HG03457 (cell line): ENCODE results near the gene KRT76.

Experiments used
- ATAC-seq: cut with Tn5 transposase; IDR thresholded peaks from one replicate; pipeline ENCODE4 v1.9.1; 2021; ENCODE audit warnings: moderate number of reproducible peaks; ENCODE audit not compliant: unreplicated experiment

KRT76 gene

DNA sequence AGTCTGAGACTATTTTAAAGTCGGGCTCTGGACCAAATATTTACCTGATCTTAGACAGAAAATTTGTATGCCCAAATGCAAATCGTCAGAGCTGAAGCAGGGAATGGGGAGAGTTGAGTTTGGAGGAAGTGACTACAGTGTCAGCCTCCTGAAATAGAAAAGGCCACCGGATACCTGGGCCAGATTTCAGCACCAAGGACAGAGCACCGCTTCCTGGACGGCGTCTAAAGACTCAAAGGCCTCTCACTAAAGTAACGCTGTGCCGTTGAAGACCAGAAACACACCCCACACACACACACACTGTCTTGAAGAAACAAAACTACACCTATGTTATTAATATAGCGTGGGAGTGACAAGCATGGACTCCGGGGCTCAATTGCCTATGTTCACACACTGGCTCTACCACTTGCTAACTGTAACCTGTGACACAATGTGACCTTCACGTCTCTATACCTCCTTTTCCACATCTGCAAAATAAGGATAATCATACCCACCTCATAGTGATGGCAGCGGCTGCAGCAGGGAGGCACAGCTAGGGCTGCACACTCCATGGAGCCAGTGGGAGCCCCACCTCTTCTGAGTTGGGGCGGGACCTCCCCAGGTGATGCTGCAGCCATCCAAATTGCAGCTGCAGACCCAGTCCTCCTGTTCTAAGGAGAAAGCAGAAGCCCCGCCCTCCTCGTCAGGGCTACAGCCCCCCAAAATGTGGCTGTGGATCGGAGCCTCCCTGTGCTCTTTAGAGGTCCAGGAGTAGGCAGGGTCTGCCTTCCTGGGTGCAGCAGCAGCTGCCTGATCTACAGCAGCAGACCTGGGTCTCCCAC is 35.6 kb downstream of the KRT76 start:
- ATAC-seq = no peak

DNA sequence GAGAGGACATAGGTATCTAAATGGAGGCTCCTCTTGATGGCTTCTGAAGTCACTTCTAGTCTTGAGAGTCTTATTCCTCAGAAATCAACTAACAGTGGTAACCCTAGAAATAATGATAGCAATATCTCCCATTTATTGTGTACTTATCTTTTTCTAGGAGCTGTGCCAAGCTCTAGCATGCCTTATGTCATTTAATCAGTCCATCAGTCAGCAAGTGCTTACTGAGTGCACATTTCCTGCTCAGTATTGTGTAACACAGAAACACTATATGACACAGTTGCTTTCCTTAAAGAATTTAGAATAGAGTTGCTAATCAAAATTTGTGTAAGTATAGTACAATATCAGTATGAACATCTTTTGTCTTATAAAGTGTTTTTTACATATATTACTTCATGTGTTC is 36.6 kb downstream of the KRT76 start:
- no peak for ATAC-seq

DNA sequence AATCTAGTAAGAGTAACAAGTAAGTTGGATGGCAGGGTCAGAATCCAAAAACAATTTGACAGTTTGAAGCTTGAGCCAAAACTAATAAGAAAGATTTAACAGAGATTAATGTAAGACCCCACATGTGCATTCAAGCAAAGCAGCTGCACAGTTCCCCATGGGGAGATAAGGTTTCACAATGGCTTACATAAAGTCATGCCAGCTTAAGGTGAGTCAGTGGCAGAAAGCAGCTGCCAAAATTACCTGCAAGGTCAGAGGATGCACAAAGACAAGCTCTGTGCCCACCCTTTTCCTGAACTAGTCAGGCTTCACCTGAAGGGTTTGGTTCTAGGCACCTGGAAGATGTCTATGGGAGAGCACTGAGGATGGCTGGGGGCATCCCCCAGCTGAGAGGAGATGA is 37.2 kb downstream of the KRT76 start:
- ATAC-seq = no peak

DNA sequence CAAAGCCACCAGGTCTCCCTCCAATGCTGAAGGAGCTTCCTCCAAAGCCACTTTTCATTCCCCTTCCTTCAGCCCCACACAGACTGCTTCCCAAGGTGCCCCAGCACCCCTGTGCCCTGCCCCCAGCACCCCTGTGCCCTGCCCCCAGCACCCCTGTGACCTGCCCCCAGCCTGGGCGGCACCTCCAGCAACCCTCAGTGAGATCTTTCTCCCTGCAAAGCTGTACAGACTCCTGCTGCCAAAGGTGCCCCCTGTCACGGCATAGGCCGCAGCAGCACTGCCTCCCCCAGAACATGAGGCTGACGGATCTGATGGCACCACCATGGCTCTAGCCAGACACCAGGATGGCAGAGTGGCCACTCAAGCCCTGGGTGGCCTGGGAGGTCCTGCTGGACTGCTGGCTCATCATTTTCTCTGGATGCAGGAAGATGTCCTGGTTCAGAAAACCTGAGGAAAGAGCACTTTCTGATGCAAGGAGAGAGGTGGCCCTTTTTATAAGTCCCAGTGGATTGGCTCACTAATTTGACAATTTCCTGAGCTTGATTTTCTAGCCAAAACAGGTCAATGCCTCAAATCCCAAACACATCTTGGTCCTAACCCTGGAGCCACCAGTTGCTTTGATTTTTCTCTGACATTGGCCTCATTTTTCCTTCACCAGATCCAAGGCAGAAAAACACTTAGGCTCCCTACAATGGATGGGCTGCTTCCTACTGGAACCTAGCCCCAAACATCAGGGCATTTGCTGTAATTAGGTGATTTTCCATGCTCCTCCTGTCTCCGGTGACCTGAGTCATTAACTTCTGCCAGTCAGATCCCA is 41.1 kb downstream of the KRT76 start:
- ATAC-seq = no peak

DNA sequence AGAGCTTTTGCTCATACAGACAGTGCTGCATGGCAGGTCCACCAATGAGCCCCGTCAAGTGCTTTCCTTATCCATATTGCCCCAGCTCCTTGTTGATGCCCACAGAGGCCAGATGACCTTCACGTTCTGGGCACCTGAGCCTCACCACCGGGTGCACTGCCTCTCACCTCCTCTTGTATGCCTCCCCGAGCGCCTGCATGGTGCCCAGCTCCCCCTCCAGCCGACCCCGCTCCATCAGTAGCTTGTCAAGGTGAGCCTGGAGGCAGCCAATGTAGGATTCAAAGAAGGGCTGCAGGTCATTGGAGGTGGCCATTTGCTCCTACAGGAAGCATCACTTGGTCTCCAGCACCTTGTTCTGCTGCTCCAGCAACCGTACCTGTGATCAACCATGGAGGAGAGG is 42.0 kb downstream of the KRT76 start:
- no peak for ATAC-seq

DNA sequence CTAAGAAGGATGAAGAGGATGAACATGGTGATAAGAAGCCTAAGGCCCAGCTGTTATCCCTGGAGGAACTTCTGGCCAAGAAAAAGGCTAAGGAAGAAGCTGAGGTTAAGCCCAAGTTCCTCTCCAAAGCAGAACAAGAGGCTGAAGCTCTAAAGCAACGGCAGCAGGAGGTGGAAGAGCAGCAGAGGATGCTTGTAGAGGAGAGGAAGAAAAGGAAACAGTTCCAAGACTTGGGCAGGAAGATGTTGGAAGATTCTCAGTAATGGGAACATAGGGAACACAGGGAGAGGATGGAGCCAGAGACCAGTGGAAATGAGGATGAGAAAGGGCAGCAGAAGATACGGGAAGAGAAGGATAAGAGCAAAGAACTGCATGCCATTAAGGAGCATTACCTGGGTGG is 46.4 kb downstream of the KRT76 start:
- no peak for ATAC-seq

DNA sequence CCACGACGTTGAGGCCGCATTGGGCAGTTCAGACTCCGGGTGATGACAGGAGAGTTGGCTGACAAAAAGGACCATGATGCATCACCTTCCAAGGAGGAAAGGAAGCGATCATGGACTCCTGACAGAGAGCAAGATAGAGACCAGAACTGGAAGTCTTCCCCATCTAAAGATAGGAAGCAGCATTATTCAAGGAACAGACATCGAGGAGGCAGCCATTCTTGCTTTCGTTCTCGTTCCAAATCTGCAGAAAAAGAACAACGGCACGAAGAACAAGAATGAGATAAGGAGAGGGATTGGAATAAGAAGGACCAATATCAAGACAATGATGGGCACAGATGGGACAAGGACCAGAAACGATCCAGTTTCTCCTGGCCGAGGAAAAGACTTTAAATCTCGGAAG is 46.8 kb downstream of the KRT76 start:
- no peak for ATAC-seq

DNA sequence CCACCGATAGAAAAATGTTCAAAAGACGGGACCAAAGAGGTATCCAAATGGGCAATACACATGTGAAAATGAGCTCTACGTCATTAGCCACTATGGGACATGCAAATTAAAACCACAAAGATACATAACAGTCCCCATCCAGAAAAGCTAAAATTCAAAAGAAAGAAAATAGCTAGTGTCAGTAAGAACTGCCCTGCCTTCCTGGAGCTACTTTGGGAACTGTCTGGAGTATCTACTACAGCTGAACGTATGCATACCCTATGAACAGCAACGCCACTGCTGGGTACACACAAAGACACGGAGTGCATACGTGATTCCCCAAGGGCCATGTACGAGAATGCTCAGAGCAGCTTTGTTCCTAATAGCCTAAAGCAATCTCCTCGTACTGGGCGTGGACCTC is 48.0 kb downstream of the KRT76 start:
- ATAC-seq = no peak

DNA sequence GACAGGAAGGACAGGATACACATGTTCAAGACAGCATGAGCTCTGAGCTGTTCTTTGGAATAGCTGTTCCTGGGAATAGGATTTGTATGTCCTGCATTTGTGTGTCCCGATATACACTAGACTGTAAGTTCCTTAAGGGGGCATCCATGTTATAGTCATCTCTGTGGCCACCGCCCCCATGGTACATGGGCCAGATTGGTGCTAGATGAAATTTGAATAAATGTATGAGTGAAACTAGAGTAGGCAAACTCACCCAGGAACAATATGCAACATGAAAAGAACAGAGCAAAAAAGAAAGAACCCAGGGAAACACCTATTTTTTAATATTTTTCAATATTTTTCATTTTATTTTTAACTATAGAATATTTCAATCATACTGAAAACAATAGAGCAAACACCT is 48.8 kb downstream of the KRT76 start:
- ATAC-seq = no peak

DNA sequence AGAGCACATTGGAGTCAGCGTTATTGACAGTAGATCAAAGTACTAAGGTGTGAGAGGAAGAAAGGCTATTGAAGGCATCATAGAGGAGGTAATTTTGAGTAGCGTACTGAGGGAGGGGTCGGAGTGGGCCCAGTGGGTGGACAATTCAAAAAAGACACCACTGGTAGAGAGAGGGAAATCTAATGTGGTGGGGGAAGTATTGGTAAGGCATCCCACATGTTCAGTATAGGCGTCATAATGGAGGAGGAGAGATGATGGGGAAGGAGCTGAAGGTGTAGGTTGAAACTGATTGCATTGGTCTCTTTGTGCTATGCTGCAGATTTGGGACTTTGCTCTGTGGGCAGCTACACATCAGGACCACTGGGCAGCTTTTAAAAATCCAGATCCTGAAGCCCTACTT is 50.1 kb downstream of the KRT76 start:
- ATAC-seq = no peak

DNA sequence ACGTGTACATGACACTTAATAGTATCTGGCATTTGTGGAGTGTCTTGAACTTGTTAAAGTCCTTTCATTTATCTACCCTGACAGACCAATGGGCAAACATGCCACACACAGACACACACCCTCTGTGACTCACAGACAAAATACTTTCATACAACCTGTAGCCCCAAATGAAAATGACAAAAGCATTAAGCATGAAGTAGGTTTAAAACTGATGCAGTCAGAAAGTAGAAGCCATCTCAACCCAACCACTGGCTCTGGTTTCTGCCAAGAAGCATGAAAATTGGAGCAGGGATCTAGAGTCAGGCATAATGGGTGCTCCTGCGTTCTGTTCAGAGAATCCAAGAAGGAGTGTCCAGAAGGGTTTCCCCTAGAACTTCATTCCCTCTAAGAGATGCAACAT is 50.7 kb downstream of the KRT76 start:
- ATAC-seq = no peak

DNA sequence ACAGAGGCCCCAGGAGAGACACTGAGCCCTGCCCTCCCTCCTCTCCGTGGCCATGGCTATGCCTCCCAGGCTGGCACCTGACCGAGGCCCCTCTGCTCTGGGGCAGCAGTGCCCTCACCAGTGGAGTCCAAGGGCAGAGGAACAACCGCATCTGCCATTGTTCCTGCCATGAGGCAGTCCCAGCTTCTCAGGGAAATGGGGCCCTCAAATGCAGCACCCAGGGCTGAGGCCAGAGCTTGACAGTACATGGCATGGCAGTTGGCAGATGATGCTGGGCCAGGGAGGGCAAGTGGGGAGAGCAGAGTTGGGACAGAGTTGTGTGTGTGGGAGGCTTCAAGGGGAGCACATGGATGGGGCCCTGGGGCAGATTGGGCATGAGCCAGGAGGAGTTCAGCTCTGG is 52.8 kb downstream of the KRT76 start:
- ATAC-seq = no peak

DNA sequence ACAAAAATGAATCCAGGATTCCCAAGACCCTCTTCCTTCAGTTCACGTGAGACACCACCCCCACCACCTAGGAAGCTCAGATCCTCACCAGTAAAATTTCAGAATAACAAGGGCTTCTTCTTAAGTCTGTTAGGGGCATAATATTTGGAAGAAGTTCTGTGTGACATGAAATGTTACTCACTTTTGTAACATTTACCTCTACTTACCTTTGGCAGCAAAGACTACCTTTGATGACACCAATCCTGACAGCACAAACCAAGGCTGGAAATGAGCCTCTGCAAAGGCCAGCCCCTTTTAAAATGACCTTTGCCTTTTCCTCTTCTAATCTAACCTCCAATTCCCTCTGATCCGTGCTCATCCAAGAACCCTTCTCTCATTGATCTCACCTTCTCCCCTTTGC is 54.5 kb downstream of the KRT76 start:
- no peak for ATAC-seq

DNA sequence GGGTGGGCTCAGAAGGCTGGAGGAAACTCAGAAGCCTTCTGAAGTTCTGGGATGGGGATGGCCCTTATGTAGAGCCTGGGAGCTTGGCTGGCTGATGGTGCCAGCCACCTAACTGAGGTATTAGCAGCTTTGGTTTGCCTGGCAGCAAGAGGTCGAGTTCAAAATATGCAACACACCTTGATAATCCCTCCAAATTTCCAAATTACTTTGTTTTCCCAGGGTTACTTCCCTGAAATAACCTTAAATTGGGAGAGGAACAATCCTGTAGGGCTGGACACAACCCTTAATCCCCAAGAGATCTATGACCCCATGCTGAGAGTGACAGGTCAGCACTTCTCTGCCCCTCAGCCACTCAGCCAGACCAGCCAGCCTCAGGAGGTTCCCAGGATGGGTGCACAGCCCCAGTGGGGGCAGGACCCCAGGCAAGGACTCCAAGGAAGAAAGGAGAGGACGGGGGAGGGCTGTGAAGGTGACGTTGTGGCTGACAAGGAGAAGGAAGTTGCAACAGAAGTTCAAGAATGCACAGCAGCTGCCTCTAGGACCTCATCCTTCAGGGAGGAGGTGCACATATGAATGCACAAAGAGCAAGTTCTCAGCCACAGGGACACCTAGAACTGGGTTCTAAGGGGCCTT is 55.2 kb downstream of the KRT76 start:
- no peak for ATAC-seq

DNA sequence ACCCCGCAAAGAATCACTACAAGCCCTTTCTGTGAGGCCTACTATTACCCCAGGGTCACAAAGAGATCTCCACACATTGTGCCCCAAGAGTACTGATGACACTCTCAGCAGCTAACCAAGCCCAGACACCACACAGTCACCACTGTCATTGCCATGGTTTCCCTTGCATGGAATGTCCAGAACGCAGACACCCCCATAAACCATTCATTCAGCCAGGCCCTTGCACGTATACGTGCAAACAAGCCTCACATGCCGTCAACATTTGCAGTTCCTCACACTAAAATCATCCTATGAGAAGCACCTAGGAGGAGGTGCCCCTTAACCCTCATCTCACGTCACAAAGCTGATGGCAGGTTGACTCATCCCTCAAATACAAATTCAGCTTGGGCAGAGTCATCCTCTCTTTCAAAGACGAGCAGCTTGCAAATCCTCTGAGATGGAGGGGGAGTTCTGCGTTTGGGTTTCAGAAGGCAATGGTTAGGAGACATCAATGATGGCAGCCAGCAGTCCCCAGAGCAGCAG is 56.7 kb downstream of the KRT76 start:
- ATAC-seq = no peak
